GM15510 (cell line): ENCODE data around the gene SPECC1L.

Source experiments
- POLR2A ChIP-seq: IDR thresholded peaks from 3 replicates; pipeline ENCODE4 v1.6.1; 2011; ENCODE audit warnings: borderline replicate concordance; ENCODE audit not compliant: insufficient read length; ENCODE audit errors: extremely low read depth

SPECC1L gene

GRCh38 chr22:24338726-24339451 is 68.3 kb downstream of the SPECC1L start:
- no peak for TF ChIP-seq POLR2A

GRCh38 chr22:24339452-24339747 is 68.8 kb downstream of the SPECC1L start:
- TF ChIP-seq POLR2A: no peak

GRCh38 chr22:24341627-24342026 is 71.0 kb downstream of the SPECC1L start:
- TF ChIP-seq POLR2A: no peak

GRCh38 chr22:24350627-24351026 is 80.0 kb downstream of the SPECC1L start:
- no peak for TF ChIP-seq POLR2A

- no peak for TF ChIP-seq POLR2A
Measured at GRCh38 chr22:24353121-24353520, 82.5 kb downstream of the SPECC1L start.

GRCh38 chr22:24355574-24355973 is 84.9 kb downstream of the SPECC1L start:
- no peak for TF ChIP-seq POLR2A

GRCh38 chr22:24357547-24357946 is 86.9 kb downstream of the SPECC1L start:
- no peak for TF ChIP-seq POLR2A

- no peak for TF ChIP-seq POLR2A
Measured at GRCh38 chr22:24358105-24358836, 87.6 kb downstream of the SPECC1L start.

- no peak for TF ChIP-seq POLR2A
Measured at GRCh38 chr22:24359452-24360120, 89.0 kb downstream of the SPECC1L start.

- no peak for TF ChIP-seq POLR2A
Measured at GRCh38 chr22:24361976-24362646, 91.5 kb downstream of the SPECC1L start.

- no peak for TF ChIP-seq POLR2A
Measured at GRCh38 chr22:24363243-24363642, 92.6 kb downstream of the SPECC1L start.

- no peak for TF ChIP-seq POLR2A
Measured at GRCh38 chr22:24366701-24367100, 96.1 kb downstream of the SPECC1L start.

- TF ChIP-seq POLR2A: no peak
Measured at GRCh38 chr22:24367841-24368240, 97.2 kb downstream of the SPECC1L start.

- TF ChIP-seq POLR2A: no peak
Measured at GRCh38 chr22:24370401-24370800, 99.8 kb downstream of the SPECC1L start.

GRCh38 chr22:24376002-24376401 is 105.4 kb downstream of the SPECC1L start:
- TF ChIP-seq POLR2A: no peak
